Mucosa of descending colon (tissue), 3 donors: ENCODE measurements around the gene AKAP11. TPM values are rescaled to one million over a fixed set of nuclear protein-coding genes. Genes with fewer than 3 reads are reported as not detected.

Source experiments
- ATAC-seq: fragments of 200-7000 bp; cut with Tn5 transposase; one replicate; pipeline ENCODE4 v1.9.1; 2020; ENCODE audit warnings: mild to moderate bottlenecking, moderate library complexity
- DNase-seq, 3 donors: peaks; one replicate each; pipeline ENCODE4 v3.0.0-alpha.2; 2020
- H3K36me3 ChIP-seq: fragments of 200-600 bp; one replicate; pipeline ENCODE4 v1.8.0; 2021; ENCODE audit warnings: low read depth, mild to moderate bottlenecking
- H3K4me1 ChIP-seq: fragments of 200-600 bp; one replicate; pipeline ENCODE4 v1.8.0; 2021; ENCODE audit warnings: low read depth, mild to moderate bottlenecking
- H3K4me3 ChIP-seq: fragments of 200-600 bp; one replicate; pipeline ENCODE4 v1.8.0; 2021; ENCODE audit warnings: mild to moderate bottlenecking
- H3K9me3 ChIP-seq: fragments of 200-600 bp; one replicate; pipeline ENCODE4 v1.8.0; 2021; ENCODE audit warnings: mild to moderate bottlenecking
- CTCF ChIP-seq: fragments of 200-600 bp; IDR thresholded peaks from one replicate; pipeline ENCODE4 v1.8.0; 2022; ENCODE audit warnings: antibody characterized with exemption, mild to moderate bottlenecking
- intact Hi-C, 2 donors: fragments of 100-400 bp; cut with DNase I in 1 of 2; cut with micrococcal nuclease in 1 of 2; formaldehyde crosslinking; loops; one replicate each; pipeline versions ENCODE4 v1.11.0 to v1.11.1; 2022; cut with DNase I, micrococcal nuclease
- total RNA-seq, 3 donors: library from RNA; stranded (reverse); fragmentation: NEBNext Ultra II Directional in 2 of 3; extraction: Animal tissue kit (Norgen Biotek cat#: 25700) in 2 of 3; gene quantifications; one replicate each; pipeline versions ENCODE4 v1.2.1 to v1.2.4, GENCODE V29; 2021 to 2023
- donor health status: DM: no; HTN: no; CAD: no; lungs with moderate emphysema.
- donor health status: DM: no; HTN: no; CAD: no.
- donor health status: DM: no; HTN: yes; CAD: no.

The AKAP11 gene
- total RNA-seq, 3 donors from 2014 or later = 20.6 to 55.2 (median 26.1) TPM

GRCh38 chr13:42312817-42313431 is 41.0 kb downstream of the AKAP11 start:
- ATAC-seq (no peak), DNase-seq (no peak)
- TF ChIP-seq CTCF = no peak
- no peaks in the 10 kb centered on the region for H3K4me1 ChIP-seq
- intact Hi-C loops = no loop called here
- no peaks in the 10 kb centered on the region for H3K9me3 ChIP-seq
- no peaks in the 10 kb centered on the region for H3K36me3 ChIP-seq
- H3K4me3 ChIP-seq = no peak overlapping the region

- intact Hi-C loops = no loop called here
- DNase-seq = no peak
Measured at GRCh38 chr13:42318570-42318969, 46.6 kb downstream of the AKAP11 start.

GRCh38 chr13:42320375-42320787 is 48.4 kb downstream of the AKAP11 start:
- DNase-seq (peak in 1 of 3 donors; percentile 10), ATAC-seq (peak; percentile 46)
- Histone ChIP-seq H3K36me3 (no peaks in the 10 kb centered on the region), H3K4me3 (no peak overlapping the region), H3K9me3 (no peaks in the 10 kb centered on the region), H3K4me1 (peaks cover 12% of the 10 kb centered on the region)
- TF ChIP-seq CTCF = no peak
- intact Hi-C loops = no loop called here

More at GRCh38 chr13:42318570-42318969, 46.6 kb downstream of the AKAP11 start:
- peaks cover 12% of the 10 kb centered on the region for H3K4me1 ChIP-seq
- H3K4me3 ChIP-seq = no peak overlapping the region
- H3K9me3 ChIP-seq = no peaks in the 10 kb centered on the region
- no peaks in the 10 kb centered on the region for H3K36me3 ChIP-seq
- no peak for TF ChIP-seq CTCF
- ATAC-seq = peak; percentile 83

GRCh38 chr13:42322806-42323205 is 50.9 kb downstream of the AKAP11 start:
- Histone ChIP-seq H3K9me3 (no peaks in the 10 kb centered on the region), H3K4me1 (peaks cover 12% of the 10 kb centered on the region), H3K36me3 (no peaks in the 10 kb centered on the region), H3K4me3 (no peak overlapping the region)
- TF ChIP-seq CTCF = no peak
- intact Hi-C loops = no loop called here
- DNase-seq (no peak), ATAC-seq (no peak)

GRCh38 chr13:42324704-42325103 is 52.8 kb downstream of the AKAP11 start:
- H3K4me3 ChIP-seq = no peak overlapping the region
- intact Hi-C loops = no loop called here
- H3K4me1 ChIP-seq = peaks cover 3% of the 10 kb centered on the region
- no peaks in the 10 kb centered on the region for H3K36me3 ChIP-seq
- DNase-seq (no peak), ATAC-seq (no peak)
- no peak for TF ChIP-seq CTCF
- H3K9me3 ChIP-seq = no peaks in the 10 kb centered on the region

- Histone ChIP-seq H3K36me3 (no peaks in the 10 kb centered on the region), H3K9me3 (no peaks in the 10 kb centered on the region), H3K4me3 (no peak overlapping the region), H3K4me1 (peaks cover 3% of the 10 kb centered on the region)
- no peak for TF ChIP-seq CTCF
- intact Hi-C loops = no loop called here
- ATAC-seq (no peak), DNase-seq (no peak)
Measured at GRCh38 chr13:42327725-42328124, 55.8 kb downstream of the AKAP11 start.
